Measurements from ENCODE around the gene RHEX. TPM values are rescaled to one million over a fixed set of nuclear protein-coding genes. Genes with fewer than 3 reads are reported as not detected.

RHEX gene
- total RNA-seq, 1 experiment from 2014 or later: not detected

DNA sequence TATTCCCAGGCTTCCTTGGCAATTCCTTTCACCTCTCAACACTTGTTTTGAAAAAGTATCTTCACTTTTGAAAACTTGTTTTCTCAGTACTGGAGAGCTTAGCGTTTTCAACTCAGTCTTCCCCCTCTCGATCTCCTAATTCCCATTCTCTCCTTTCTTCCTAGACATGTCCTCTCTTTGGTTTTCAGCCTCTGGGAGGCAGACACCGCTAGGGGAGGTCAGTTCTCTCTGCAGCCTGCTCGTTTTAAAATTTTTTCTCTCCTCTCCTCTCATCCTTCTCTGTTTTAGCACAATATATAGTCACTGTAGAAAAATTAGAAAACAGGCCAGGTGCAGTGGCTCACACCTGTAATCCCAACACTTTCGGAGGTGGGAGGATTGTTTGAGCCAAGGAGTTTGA, 12.6 kb upstream of the RHEX start:
- H3K27ac Mint-ChIP-seq: no peak overlapping the region; the same call in 1 of the 2 replicates
- TF ChIP-seq, protein P1, sequence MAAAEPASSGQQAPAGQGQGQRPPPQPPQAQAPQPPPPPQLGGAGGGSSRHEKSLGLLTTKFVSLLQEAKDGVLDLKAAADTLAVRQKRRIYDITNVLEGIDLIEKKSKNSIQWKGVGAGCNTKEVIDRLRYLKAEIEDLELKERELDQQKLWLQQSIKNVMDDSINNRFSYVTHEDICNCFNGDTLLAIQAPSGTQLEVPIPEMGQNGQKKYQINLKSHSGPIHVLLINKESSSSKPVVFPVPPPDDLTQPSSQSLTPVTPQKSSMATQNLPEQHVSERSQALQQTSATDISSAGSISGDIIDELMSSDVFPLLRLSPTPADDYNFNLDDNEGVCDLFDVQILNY (CRISPR knock-in tag; IDR thresholded peaks at IDR 0.05): no peak
- no peak for TF ChIP-seq CBFB (CRISPR knock-in tag; IDR thresholded peaks at IDR 0.05; ENCODE audit: low read depth)
- no peak for TF ChIP-seq OVOL2 (CRISPR knock-in tag; IDR thresholded peaks at IDR 0.05; ENCODE audit: borderline replicate concordance)
- no peak for TF ChIP-seq TP53 (CRISPR knock-in tag; IDR thresholded peaks at IDR 0.05)
- no peak for TF ChIP-seq FOXK1 (CRISPR knock-in tag; IDR thresholded peaks at IDR 0.05)
- TF ChIP-seq GRHL2 (CRISPR knock-in tag; IDR thresholded peaks at IDR 0.05; ENCODE audit: insufficient replicate concordance, severe bottlenecking): no peak
- TF ChIP-seq, protein P2, sequence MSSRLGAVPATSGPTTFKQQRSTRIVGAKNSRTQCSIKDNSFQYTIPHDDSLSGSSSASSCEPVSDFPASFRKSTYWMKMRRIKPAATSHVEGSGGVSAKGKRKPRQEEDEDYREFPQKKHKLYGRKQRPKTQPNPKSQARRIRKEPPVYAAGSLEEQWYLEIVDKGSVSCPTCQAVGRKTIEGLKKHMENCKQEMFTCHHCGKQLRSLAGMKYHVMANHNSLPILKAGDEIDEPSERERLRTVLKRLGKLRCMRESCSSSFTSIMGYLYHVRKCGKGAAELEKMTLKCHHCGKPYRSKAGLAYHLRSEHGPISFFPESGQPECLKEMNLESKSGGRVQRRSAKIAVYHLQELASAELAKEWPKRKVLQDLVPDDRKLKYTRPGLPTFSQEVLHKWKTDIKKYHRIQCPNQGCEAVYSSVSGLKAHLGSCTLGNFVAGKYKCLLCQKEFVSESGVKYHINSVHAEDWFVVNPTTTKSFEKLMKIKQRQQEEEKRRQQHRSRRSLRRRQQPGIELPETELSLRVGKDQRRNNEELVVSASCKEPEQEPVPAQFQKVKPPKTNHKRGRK (CRISPR knock-in tag; IDR thresholded peaks at IDR 0.05; ENCODE audit: borderline replicate concordance): no peak
- no peak for TF ChIP-seq SP1 (CRISPR knock-in tag; conservative IDR thresholded peaks at IDR 0.05)
- no peak for TF ChIP-seq KAT7 (CRISPR knock-in tag; IDR thresholded peaks at IDR 0.05; ENCODE audit: borderline replicate concordance)
- TF ChIP-seq ZNF138 (CRISPR knock-in tag; conservative IDR thresholded peaks at IDR 0.05): no peak
- TF ChIP-seq MXD4 (CRISPR knock-in tag; IDR thresholded peaks at IDR 0.05; ENCODE audit: borderline replicate concordance): no peak
- TF ChIP-seq, protein P3, sequence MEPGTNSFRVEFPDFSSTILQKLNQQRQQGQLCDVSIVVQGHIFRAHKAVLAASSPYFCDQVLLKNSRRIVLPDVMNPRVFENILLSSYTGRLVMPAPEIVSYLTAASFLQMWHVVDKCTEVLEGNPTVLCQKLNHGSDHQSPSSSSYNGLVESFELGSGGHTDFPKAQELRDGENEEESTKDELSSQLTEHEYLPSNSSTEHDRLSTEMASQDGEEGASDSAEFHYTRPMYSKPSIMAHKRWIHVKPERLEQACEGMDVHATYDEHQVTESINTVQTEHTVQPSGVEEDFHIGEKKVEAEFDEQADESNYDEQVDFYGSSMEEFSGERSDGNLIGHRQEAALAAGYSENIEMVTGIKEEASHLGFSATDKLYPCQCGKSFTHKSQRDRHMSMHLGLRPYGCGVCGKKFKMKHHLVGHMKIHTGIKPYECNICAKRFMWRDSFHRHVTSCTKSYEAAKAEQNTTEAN (CRISPR knock-in tag; IDR thresholded peaks at IDR 0.05): no peak
- no peak for TF ChIP-seq ZNF396 (CRISPR knock-in tag; IDR thresholded peaks at IDR 0.05; ENCODE audit: borderline replicate concordance)
- TF ChIP-seq, protein P4, sequence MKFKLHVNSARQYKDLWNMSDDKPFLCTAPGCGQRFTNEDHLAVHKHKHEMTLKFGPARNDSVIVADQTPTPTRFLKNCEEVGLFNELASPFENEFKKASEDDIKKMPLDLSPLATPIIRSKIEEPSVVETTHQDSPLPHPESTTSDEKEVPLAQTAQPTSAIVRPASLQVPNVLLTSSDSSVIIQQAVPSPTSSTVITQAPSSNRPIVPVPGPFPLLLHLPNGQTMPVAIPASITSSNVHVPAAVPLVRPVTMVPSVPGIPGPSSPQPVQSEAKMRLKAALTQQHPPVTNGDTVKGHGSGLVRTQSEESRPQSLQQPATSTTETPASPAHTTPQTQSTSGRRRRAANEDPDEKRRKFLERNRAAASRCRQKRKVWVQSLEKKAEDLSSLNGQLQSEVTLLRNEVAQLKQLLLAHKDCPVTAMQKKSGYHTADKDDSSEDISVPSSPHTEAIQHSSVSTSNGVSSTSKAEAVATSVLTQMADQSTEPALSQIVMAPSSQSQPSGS (CRISPR knock-in tag; IDR thresholded peaks at IDR 0.05; ENCODE audit: borderline replicate concordance, low read depth): no peak
- TF ChIP-seq, protein P5, sequence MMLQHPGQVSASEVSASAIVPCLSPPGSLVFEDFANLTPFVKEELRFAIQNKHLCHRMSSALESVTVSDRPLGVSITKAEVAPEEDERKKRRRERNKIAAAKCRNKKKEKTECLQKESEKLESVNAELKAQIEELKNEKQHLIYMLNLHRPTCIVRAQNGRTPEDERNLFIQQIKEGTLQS (CRISPR knock-in tag; conservative IDR thresholded peaks at IDR 0.05): no peak
- no peak for TF ChIP-seq ZSCAN18 (CRISPR knock-in tag; IDR thresholded peaks at IDR 0.05)
- TF ChIP-seq NR1H2 (CRISPR knock-in tag; IDR thresholded peaks at IDR 0.05): no peak
- no peak for TF ChIP-seq JUN (CRISPR knock-in tag; IDR thresholded peaks at IDR 0.05)
- no peak for TF ChIP-seq SOX15 (CRISPR knock-in tag; IDR thresholded peaks at IDR 0.05)
- no peak for TF ChIP-seq ESRRA (CRISPR knock-in tag; IDR thresholded peaks at IDR 0.05; ENCODE audit: borderline replicate concordance)
- no peak for ATAC-seq
- no peaks in the 10 kb centered on the region for H3K27me3 Mint-ChIP-seq (ENCODE audit: low read depth)
- H3K4me3 Mint-ChIP-seq: no peak overlapping the region
- peaks cover 25% of the 10 kb centered on the region for H3K4me1 Mint-ChIP-seq
- no peak for DNase-seq (ENCODE audit: low spot score)
- H3K36me3 Mint-ChIP-seq: no peaks in the 10 kb centered on the region
- CTCF ChIA-PET: interaction anchor here (1.1 kb wide), 1 partner anchor 9 kb away, joined by 3 read pairs; no protein-coding TSS in a partner anchor
- POLR2A ChIA-PET: no interaction called here
- no peaks in the 10 kb centered on the region for H3K9me3 Mint-ChIP-seq

All from WTC11 (cell line).